D721Med (cell line): ENCODE measurements around the gene CORO2B.
"Not testable (repeated sequence)": the region's sequence is repeated elsewhere in the genome, so short reads cannot be mapped to it uniquely, and the experiment has no call there.

Source experiments
- DNase-seq: peaks from one replicate; pipeline ENCODE4 v3.0.0; 2011; ENCODE audit warnings: low spot score; ENCODE audit not compliant: insufficient read length
- FAIRE-seq: peaks from 2 replicates; lab custom pipeline; 2011; peaks lifted over from hg19 to GRCh38; lab: Jason Lieb, UNC
- TF ChIP-seq, protein P1 (sequence below): IDR thresholded peaks from 2 replicates; pipeline ENCODE4 v1.5.1; 2012; ENCODE audit warnings: mild to moderate bottlenecking, control low read depth; ENCODE audit not compliant: insufficient read depth; ENCODE audit errors: missing control alignments

CORO2B gene

DNA sequence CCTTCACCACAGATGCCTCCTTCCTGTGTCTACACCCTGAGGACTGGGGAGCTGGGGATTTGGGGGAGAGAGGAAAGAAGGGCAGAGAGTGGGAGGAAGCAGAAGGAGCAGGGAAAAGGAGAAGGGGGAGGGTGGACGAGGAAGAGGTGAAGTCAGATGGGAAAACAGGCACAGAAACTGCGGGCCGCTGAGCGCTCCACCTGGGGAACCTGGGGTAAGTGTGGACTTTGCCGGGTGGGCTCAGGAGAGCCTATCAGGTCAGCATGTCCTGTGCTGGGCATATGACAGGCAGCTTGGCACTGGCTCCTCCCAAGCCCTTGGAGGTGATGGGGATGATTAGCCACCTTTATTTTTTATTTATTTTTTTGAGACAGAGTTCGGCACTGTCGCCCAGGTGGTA, 62.6 kb downstream of the CORO2B start:
- FAIRE-seq (no peak), DNase-seq (no peak)
- TF ChIP-seq, protein P1, sequence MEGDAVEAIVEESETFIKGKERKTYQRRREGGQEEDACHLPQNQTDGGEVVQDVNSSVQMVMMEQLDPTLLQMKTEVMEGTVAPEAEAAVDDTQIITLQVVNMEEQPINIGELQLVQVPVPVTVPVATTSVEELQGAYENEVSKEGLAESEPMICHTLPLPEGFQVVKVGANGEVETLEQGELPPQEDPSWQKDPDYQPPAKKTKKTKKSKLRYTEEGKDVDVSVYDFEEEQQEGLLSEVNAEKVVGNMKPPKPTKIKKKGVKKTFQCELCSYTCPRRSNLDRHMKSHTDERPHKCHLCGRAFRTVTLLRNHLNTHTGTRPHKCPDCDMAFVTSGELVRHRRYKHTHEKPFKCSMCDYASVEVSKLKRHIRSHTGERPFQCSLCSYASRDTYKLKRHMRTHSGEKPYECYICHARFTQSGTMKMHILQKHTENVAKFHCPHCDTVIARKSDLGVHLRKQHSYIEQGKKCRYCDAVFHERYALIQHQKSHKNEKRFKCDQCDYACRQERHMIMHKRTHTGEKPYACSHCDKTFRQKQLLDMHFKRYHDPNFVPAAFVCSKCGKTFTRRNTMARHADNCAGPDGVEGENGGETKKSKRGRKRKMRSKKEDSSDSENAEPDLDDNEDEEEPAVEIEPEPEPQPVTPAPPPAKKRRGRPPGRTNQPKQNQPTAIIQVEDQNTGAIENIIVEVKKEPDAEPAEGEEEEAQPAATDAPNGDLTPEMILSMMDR: no peak

DNA sequence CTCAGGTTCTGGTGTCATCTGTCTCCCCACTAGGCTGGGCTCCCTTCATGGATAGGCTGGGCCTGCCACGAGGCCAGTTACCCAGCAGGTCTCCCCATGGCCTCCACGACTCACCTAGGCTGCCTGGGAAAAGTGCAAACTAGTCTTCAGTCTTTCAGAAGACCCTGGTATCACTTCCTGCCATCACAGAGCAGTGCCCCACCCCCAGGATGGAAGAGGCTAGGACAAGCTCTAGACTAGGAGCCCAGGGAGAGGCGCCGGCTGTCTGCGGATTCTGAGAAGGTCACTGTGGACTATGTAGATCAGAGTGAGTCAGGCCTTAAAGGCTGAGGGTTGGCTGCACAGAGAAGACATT, 63.7 kb downstream of the CORO2B start:
- DNase-seq (no peak), FAIRE-seq (no peak)
- TF ChIP-seq, protein P1: no peak

DNA sequence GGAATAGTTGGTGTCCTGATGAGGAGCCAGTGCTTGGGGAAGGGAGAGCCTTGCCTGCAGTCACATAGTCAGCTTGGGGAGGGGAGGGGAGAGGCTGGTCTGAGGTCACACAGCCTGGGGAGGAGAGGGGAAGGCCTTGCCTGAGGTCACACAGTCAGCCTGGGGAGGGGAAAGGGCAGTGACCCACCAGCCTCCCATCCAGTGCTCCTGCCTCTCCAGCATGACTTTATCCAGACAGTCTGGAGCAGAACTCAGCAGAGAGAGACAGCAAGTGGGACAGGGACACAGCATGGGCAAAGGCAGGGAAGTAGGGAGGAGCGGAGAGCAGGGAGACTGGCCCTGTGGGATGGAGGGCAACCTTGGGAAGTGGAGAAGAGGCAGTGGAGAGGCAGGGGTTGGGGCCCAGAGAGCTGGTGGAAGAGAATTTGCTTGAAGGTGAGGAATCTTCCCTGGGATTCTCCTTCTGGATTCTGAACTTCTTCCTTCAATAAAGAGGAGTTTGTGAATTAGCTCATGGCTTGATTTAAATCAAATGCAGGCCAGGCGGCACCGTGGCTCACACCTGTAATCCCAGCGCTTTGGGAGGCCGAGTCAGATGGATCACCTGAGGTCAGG, 64.5 kb downstream of the CORO2B start:
- FAIRE-seq: no peak
- TF ChIP-seq, protein P1: no peak
- DNase-seq: no peak

DNA sequence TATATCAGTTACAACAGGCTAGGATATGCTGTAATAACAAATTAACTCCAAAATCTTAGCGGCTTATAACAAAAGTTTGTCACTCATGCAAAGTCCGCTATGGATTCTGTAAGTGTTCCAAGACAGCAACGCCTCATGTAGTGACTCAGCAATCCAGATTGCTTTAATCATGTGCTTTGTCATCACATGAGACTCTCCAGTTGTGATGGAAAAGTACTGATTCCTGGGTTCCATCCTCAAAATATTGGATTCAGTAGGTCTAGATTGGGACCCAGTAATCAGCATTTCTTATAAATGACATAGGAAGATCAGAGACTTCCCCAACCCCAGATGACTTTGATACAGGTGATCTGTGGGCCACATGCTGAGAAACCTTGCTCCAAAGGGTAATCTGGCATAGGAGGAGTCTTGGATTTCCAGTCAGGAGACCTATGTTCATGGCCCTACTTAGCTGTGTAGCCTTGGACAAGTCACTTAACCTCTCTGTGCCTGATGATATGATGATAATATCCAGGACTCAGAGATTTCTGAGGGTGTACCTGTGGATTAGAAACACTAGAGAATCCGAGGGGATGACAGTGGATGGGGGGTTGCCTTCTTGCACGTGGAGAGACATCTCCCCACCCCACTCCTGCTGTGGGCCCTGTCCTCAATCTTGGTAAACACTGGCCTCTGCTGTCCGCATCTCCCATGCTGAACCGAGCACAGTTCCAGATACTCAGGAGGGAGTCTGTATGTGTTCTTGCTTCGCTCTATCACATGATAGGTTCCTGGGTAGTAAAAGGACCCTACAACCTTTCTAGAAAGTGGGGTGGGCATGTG, 65.5 kb downstream of the CORO2B start:
- DNase-seq (no peak), FAIRE-seq (no peak)
- TF ChIP-seq, protein P1: peak; percentile 24

DNA sequence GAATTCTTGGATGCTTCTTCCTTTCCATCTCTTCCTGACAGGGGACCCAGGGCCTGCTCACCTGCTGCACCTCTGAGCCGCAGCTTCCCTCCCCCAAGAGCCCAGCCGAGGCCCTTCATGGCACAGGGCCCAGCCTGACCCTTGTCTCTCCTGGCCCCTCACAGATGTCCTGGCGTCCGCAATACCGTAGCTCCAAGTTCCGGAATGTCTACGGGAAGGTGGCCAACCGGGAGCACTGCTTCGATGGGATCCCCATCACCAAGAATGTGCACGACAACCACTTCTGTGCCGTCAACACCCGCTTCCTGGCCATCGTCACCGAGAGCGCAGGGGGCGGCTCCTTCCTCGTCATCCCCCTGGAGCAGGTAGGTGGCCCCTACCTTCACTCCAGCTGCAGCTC, 66.2 kb downstream of the CORO2B start:
- FAIRE-seq (no peak), DNase-seq (no peak)
- TF ChIP-seq, protein P1: no peak

DNA sequence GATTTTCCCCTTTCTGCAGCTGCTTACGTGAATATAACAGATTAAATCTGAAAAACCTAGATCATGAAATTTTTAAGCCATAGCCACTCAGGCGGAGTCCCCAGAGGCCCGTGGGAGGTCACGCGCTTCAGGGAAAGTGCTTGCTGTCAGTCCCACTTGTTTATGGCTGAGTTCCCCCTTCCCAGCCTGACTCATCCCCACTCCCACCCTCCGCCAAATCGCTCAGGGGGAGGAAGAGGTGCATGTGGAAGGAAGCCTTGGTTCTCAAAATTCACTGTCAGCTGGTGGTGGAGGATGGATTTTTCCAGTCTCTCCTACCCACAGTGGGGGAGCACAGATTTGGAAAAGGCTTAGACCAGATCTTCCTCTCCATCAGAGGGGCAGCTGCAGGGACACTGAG, 67.4 kb downstream of the CORO2B start:
- TF ChIP-seq, protein P1: no peak
- no peak for FAIRE-seq

DNA sequence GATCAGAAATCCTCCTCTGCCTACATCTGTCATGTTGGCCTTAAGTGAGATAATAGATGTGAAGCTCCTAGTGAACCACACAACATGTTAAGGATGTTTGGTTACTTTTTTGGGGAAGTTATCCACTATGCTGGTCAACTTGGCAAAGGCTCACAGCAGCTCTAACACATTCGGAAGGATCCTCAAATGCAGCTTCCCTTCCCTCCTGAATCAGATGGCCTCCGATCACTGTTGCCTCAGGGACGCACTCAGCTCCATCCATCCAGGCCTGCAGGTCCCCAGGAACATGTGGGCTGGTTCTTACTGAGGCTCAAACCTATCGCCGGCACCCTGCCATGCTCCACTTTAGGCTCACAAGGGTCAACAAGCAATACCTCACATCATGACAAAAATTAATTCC, 67.9 kb downstream of the CORO2B start:
- FAIRE-seq (no peak), DNase-seq (no peak)
- TF ChIP-seq, protein P1: no peak

More for the DNA sequence above, 67.4 kb downstream of the CORO2B start:
- no peak for DNase-seq

DNA sequence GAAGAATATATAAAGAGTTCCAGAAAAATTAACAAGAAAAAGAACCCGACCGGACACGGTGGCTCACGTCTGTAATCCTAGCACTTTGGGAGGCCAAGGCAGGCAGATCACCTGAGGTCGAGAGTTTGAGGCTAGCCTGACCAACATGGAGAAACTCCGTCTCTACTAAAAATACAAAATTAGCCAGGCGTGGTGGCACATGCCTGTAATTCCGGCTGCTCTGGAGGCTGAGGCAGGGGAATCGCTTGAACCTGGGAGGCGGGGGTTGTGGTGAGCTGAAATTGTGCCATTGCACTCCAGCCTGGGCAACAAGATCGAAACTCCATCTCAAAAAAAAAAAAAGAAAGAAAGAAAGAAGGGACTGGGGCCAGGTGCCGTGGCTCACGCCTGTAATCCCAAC, 68.6 kb downstream of the CORO2B start:
- not testable (repeated sequence) for FAIRE-seq

More for the DNA sequence above, 68.6 kb downstream of the CORO2B start:
- DNase-seq: not testable (repeated sequence)
